Glutamatergic neuron (in vitro differentiated cells): ENCODE results near the gene PLEKHA6. TPM values are rescaled to one million over a fixed set of nuclear protein-coding genes. Genes with fewer than 3 reads are reported as not detected.

Source experiments
- DNase-seq: peaks from one replicate; pipeline ENCODE4 v3.0.0; 2022
- H3K27ac Mint-ChIP-seq: one replicate; pipeline ENCODE4 v1.8.0; 2020; ENCODE audit warnings: mild to moderate bottlenecking, mixed read lengths, inconsistent platforms; ENCODE audit not compliant: unreplicated experiment
- H3K27me3 Mint-ChIP-seq: one replicate; pipeline ENCODE4 v1.8.0; 2020; ENCODE audit warnings: mild to moderate bottlenecking, moderate library complexity, mixed read lengths, inconsistent platforms; ENCODE audit not compliant: unreplicated experiment
- H3K36me3 Mint-ChIP-seq: one replicate; pipeline ENCODE4 v1.8.0; 2020; ENCODE audit warnings: mild to moderate bottlenecking, mixed read lengths, inconsistent platforms; ENCODE audit not compliant: unreplicated experiment
- H3K4me1 Mint-ChIP-seq: one replicate; pipeline ENCODE4 v1.8.0; 2020; ENCODE audit warnings: mild to moderate bottlenecking, low read depth, mixed read lengths, inconsistent platforms; ENCODE audit not compliant: unreplicated experiment
- H3K4me3 Mint-ChIP-seq: one replicate; pipeline ENCODE4 v1.8.0; 2020; ENCODE audit warnings: mild to moderate bottlenecking, mixed read lengths, inconsistent platforms; ENCODE audit not compliant: unreplicated experiment
- H3K9me3 Mint-ChIP-seq: one replicate; pipeline ENCODE4 v1.8.0; 2020; ENCODE audit warnings: mild to moderate bottlenecking, moderate library complexity, mixed read lengths, inconsistent platforms; ENCODE audit not compliant: unreplicated experiment
- CTCF ChIP-seq: fragments of 200-600 bp; sonication (generic); IDR thresholded peaks from one replicate; pipeline ENCODE4 v1.5.0; 2021; ENCODE audit not compliant: partially characterized antibody, unreplicated experiment
- total RNA-seq: library from RNA; stranded (reverse); fragmentation: NEBNext Ultra II Directional; extraction: Animal tissue kit (Norgen Biotek cat#: 25700); gene quantifications from one replicate; pipeline ENCODE4 v1.2.1, GENCODE V29; 2021; ENCODE audit not compliant: unreplicated experiment

Gene PLEKHA6
- total RNA-seq, 1 donor from 2014 or later, result 72.7 TPM

GRCh38 chr1:204225841-204226735 is 133.6 kb downstream of the PLEKHA6 start:
- H3K9me3 Mint-ChIP-seq, result peaks cover 4% of the 10 kb centered on the region
- no peak overlapping the region for H3K4me3 Mint-ChIP-seq
- peaks cover 9% of the 10 kb centered on the region for H3K4me1 Mint-ChIP-seq
- H3K27ac Mint-ChIP-seq, result no peak overlapping the region
- no peak for DNase-seq
- TF ChIP-seq CTCF, result no peak
- peaks cover 19% of the 10 kb centered on the region for H3K36me3 Mint-ChIP-seq
- peaks cover 8% of the 10 kb centered on the region for H3K27me3 Mint-ChIP-seq

- peaks cover 12% of the 10 kb centered on the region for H3K36me3 Mint-ChIP-seq
Observed at GRCh38 chr1:204224655-204225054, 135.1 kb downstream of the PLEKHA6 start.

GRCh38 chr1:204223129-204223860 is 136.4 kb downstream of the PLEKHA6 start:
- peaks cover 14% of the 10 kb centered on the region for H3K4me1 Mint-ChIP-seq
- TF ChIP-seq CTCF, result no peak
- peaks cover 5% of the 10 kb centered on the region for H3K36me3 Mint-ChIP-seq
- H3K27ac Mint-ChIP-seq, result no peak overlapping the region
- peak overlapping the region; percentile 36 for H3K4me3 Mint-ChIP-seq
- no peaks in the 10 kb centered on the region for H3K9me3 Mint-ChIP-seq
- peaks cover 2% of the 10 kb centered on the region for H3K27me3 Mint-ChIP-seq
- DNase-seq, result peak; percentile 54

More at GRCh38 chr1:204224655-204225054, 135.1 kb downstream of the PLEKHA6 start:
- no peak for TF ChIP-seq CTCF
- H3K27ac Mint-ChIP-seq, result no peak overlapping the region
- H3K9me3 Mint-ChIP-seq, result peaks cover 4% of the 10 kb centered on the region
- no peak for DNase-seq
- no peak overlapping the region for H3K4me3 Mint-ChIP-seq
- peaks cover 8% of the 10 kb centered on the region for H3K27me3 Mint-ChIP-seq
- H3K4me1 Mint-ChIP-seq, result peaks cover 14% of the 10 kb centered on the region

GRCh38 chr1:204222764-204223055 is 137.0 kb downstream of the PLEKHA6 start:
- Mint-ChIP-seq H3K4me3 (peak overlapping the region; percentile 36), H3K27ac (no peak overlapping the region), H3K27me3 (peaks cover 2% of the 10 kb centered on the region)

More at GRCh38 chr1:204222764-204223055, 137.0 kb downstream of the PLEKHA6 start:
- Mint-ChIP-seq H3K4me1 (peaks cover 17% of the 10 kb centered on the region), H3K36me3 (peaks cover 5% of the 10 kb centered on the region), H3K9me3 (no peaks in the 10 kb centered on the region)
- TF ChIP-seq CTCF, result no peak
- no peak for DNase-seq
